GM23338 (cell line): Measurements from ENCODE around the gene HERPUD1. TPM values are rescaled to one million over a fixed set of nuclear protein-coding genes. Genes with fewer than 3 reads are reported as not detected.

ENCODE experiments used
- ATAC-seq: fragments of 200-7000 bp; cut with Tn5 transposase; 3 replicates; pipeline ENCODE4 v1.9.1; 2020
- DNase-seq: peaks from one replicate; pipeline ENCODE4 v3.0.0-alpha.2; 2015; ENCODE audit warnings: low spot score
- H2AFZ ChIP-seq: fragments of 200-600 bp; sonication (generic); 2 replicates; pipeline ENCODE4 v1.8.0; 2016; ENCODE audit warnings: antibody characterized with exemption, mild to moderate bottlenecking, moderate library complexity
- H3F3A ChIP-seq: fragments of 200-600 bp; sonication (generic); replicated peaks from 2 replicates; pipeline ENCODE4 v1.8.0; 2017; ENCODE audit warnings: antibody characterized with exemption, mixed run types, low read depth
- H3K27ac ChIP-seq: fragments of 200-600 bp; sonication (generic); 2 replicates; pipeline ENCODE4 v1.6.1; 2016; ENCODE audit warnings: low read depth
- H3K27me3 ChIP-seq: fragments of 200-600 bp; sonication (generic); 2 replicates; pipeline ENCODE4 v1.8.0; 2016; ENCODE audit warnings: mild to moderate bottlenecking, mixed run types, moderate library complexity; ENCODE audit not compliant: insufficient read depth
- H3K36me3 ChIP-seq: fragments of 200-600 bp; sonication (generic); 2 replicates; pipeline ENCODE4 v1.8.0; 2016; ENCODE audit warnings: mild to moderate bottlenecking; ENCODE audit not compliant: insufficient read depth
- H3K4me1 ChIP-seq: fragments of 200-600 bp; sonication (generic); 2 replicates; pipeline ENCODE4 v1.8.0; 2016; ENCODE audit warnings: mild to moderate bottlenecking, moderate library complexity; ENCODE audit not compliant: insufficient read depth
- H3K4me2 ChIP-seq: fragments of 200-600 bp; sonication (generic); 2 replicates; pipeline ENCODE4 v1.7.1; 2017; ENCODE audit warnings: mixed run types
- H3K4me3 ChIP-seq: fragments of 200-600 bp; sonication (generic); 2 replicates; pipeline ENCODE4 v1.6.1; 2016; ENCODE audit warnings: mixed run types
- H3K79me2 ChIP-seq: fragments of 200-600 bp; sonication (generic); replicated peaks from 2 replicates; pipeline ENCODE4 v1.8.0; 2017; ENCODE audit warnings: mild to moderate bottlenecking; ENCODE audit not compliant: insufficient read depth
- H3K9me2 ChIP-seq: fragments of 200-600 bp; sonication (generic); 2 replicates; pipeline ENCODE4 v1.8.0; 2017; ENCODE audit not compliant: insufficient read depth
- H4K20me1 ChIP-seq: fragments of 200-600 bp; sonication (generic); replicated peaks from 2 replicates; pipeline ENCODE4 v1.8.0; 2017; ENCODE audit warnings: mild to moderate bottlenecking; ENCODE audit not compliant: insufficient read depth
- H3K27ac Mint-ChIP-seq: 2 replicates; pipeline ENCODE4 v1.8.0; 2020; ENCODE audit warnings: inconsistent platforms, mild to moderate bottlenecking, moderate library complexity, mixed read lengths
- H3K27me3 Mint-ChIP-seq: 3 replicates; pipeline ENCODE4 v1.8.0; 2022; ENCODE audit warnings: low read depth, mild to moderate bottlenecking, moderate library complexity, mixed read lengths, inconsistent platforms; ENCODE audit not compliant: insufficient read depth, poor library complexity
- H3K36me3 Mint-ChIP-seq: 3 replicates; pipeline ENCODE4 v1.8.0; 2021; ENCODE audit warnings: low read depth, mild to moderate bottlenecking, inconsistent platforms, moderate library complexity, mixed read lengths
- H3K4me1 Mint-ChIP-seq: 3 replicates; pipeline ENCODE4 v1.8.0; 2020; ENCODE audit warnings: mild to moderate bottlenecking, inconsistent platforms, mixed read lengths
- H3K4me3 Mint-ChIP-seq: 3 replicates; pipeline ENCODE4 v1.8.0; 2021; ENCODE audit warnings: moderate library complexity, mild to moderate bottlenecking, inconsistent platforms, mixed read lengths
- H3K9me3 Mint-ChIP-seq: 3 replicates; pipeline ENCODE4 v1.8.0; 2020; ENCODE audit warnings: moderate library complexity, mild to moderate bottlenecking, inconsistent platforms, mixed read lengths
- CREB1 ChIP-seq: fragments of 250-450 bp; sonication (Bioruptor Pico); IDR thresholded peaks from 2 replicates; pipeline ENCODE4 v1.5.0; 2020; ENCODE audit warnings: low read depth, mild to moderate bottlenecking, moderate library complexity
- EZH2 ChIP-seq: fragments of 200-600 bp; sonication (generic); IDR thresholded peaks from one replicate; pipeline ENCODE4 v1.8.0; 2017; ENCODE audit warnings: antibody characterized with exemption, mild to moderate bottlenecking, low read depth; ENCODE audit not compliant: unreplicated experiment
- ZNF114 ChIP-seq: fragments of 250-450 bp; sonication (Bioruptor Pico); IDR thresholded peaks from 2 replicates; pipeline ENCODE4 v1.5.0; 2020; ENCODE audit warnings: mild to moderate bottlenecking, moderate library complexity
- ZNF331 ChIP-seq: fragments of 250-450 bp; sonication (Bioruptor Pico); IDR thresholded peaks from 2 replicates; pipeline ENCODE4 v1.5.0; 2020; ENCODE audit warnings: low read depth, mild to moderate bottlenecking, moderate library complexity
- polyA plus RNA-seq: library from polyadenylated mRNA; unstranded; fragments of >200 nt; fragmentation: Nextera tagmentation; extraction: Ambion mirVana; gene quantifications from 2 replicates; pipeline ENCODE4 v1.2.1, GENCODE V29; 2016
- total RNA-seq: library from RNA; depleted of rRNA; stranded (reverse); fragments of >200 nt; shearing (Covaris generic); gene quantifications from 2 replicates; pipeline ENCODE4 v1.2.3, GENCODE V29; 2014
- TF ChIP-seq, protein P1 (sequence below): IDR thresholded peaks from one replicate; pipeline ENCODE4 v1.6.1; 2018; ENCODE audit warnings: antibody characterized with exemption; ENCODE audit not compliant: unreplicated experiment
- TF ChIP-seq, protein P2 (sequence below): IDR thresholded peaks from 2 replicates; pipeline ENCODE4 v1.6.1; 2016; ENCODE audit warnings: antibody characterized with exemption

Gene HERPUD1
- total and polyA plus RNA-seq, 2 experiments from 2014 or later = 41.1 to 44.1 TPM

DNA sequence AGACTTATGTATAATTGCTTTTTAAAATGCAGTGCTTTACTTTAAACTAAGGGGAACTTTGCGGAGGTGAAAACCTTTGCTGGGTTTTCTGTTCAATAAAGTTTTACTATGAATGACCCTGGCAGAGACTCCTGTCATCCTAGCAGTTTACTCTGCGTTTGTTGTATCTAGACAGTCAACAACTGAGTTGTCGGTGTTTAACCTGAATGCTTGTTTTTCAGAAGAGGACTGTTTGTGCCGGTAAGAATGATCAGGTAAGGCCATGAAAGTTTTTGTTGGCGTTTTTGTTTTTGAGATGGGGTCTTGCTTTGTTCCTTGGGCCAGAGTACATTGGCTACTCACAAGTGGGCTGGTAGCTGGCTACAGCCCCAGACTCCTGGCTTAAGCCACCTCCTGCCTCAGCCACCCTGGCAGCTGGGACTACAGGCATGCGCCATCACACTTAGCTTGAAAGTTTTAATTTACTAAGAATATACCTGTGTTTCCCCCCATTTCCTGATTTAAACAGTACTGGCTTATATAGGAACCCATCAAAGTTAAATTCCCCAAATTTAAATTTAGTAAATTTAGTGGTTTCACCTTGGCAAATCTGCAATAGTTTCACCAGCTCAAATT, 11.9 kb downstream of the HERPUD1 start:
- Mint-ChIP-seq H3K27ac (no peak overlapping the region), H3K36me3 (peaks cover 60% of the 10 kb centered on the region), H3K4me3 (no peak overlapping the region), H3K4me1 (peaks cover 13% of the 10 kb centered on the region), H3K9me3 (no peaks in the 10 kb centered on the region), H3K27me3 (peaks cover 6% of the 10 kb centered on the region)
- peaks cover 43% of the 10 kb centered on the region for H3K36me3 ChIP-seq
- no peaks in the 10 kb centered on the region for H3K79me2 ChIP-seq
- no peak overlapping the region for H3K4me2 ChIP-seq
- peaks cover 5% of the 10 kb centered on the region; the same call in 1 of the 2 replicates for H4K20me1 ChIP-seq
- no peaks in the 10 kb centered on the region for H3F3A ChIP-seq
- no peak overlapping the region for H3K4me3 ChIP-seq
- TF ChIP-seq, protein P1, sequence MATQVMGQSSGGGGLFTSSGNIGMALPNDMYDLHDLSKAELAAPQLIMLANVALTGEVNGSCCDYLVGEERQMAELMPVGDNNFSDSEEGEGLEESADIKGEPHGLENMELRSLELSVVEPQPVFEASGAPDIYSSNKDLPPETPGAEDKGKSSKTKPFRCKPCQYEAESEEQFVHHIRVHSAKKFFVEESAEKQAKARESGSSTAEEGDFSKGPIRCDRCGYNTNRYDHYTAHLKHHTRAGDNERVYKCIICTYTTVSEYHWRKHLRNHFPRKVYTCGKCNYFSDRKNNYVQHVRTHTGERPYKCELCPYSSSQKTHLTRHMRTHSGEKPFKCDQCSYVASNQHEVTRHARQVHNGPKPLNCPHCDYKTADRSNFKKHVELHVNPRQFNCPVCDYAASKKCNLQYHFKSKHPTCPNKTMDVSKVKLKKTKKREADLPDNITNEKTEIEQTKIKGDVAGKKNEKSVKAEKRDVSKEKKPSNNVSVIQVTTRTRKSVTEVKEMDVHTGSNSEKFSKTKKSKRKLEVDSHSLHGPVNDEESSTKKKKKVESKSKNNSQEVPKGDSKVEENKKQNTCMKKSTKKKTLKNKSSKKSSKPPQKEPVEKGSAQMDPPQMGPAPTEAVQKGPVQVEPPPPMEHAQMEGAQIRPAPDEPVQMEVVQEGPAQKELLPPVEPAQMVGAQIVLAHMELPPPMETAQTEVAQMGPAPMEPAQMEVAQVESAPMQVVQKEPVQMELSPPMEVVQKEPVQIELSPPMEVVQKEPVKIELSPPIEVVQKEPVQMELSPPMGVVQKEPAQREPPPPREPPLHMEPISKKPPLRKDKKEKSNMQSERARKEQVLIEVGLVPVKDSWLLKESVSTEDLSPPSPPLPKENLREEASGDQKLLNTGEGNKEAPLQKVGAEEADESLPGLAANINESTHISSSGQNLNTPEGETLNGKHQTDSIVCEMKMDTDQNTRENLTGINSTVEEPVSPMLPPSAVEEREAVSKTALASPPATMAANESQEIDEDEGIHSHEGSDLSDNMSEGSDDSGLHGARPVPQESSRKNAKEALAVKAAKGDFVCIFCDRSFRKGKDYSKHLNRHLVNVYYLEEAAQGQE = no peak
- H3K9me2 ChIP-seq = no peaks in the 10 kb centered on the region
- no peak overlapping the region for H3K27ac ChIP-seq
- no peaks in the 10 kb centered on the region for H3K4me1 ChIP-seq
- no peaks in the 10 kb centered on the region for H3K27me3 ChIP-seq
- DNase-seq (no peak), ATAC-seq (no peak)
- no peak overlapping the region for H2AFZ ChIP-seq

DNA sequence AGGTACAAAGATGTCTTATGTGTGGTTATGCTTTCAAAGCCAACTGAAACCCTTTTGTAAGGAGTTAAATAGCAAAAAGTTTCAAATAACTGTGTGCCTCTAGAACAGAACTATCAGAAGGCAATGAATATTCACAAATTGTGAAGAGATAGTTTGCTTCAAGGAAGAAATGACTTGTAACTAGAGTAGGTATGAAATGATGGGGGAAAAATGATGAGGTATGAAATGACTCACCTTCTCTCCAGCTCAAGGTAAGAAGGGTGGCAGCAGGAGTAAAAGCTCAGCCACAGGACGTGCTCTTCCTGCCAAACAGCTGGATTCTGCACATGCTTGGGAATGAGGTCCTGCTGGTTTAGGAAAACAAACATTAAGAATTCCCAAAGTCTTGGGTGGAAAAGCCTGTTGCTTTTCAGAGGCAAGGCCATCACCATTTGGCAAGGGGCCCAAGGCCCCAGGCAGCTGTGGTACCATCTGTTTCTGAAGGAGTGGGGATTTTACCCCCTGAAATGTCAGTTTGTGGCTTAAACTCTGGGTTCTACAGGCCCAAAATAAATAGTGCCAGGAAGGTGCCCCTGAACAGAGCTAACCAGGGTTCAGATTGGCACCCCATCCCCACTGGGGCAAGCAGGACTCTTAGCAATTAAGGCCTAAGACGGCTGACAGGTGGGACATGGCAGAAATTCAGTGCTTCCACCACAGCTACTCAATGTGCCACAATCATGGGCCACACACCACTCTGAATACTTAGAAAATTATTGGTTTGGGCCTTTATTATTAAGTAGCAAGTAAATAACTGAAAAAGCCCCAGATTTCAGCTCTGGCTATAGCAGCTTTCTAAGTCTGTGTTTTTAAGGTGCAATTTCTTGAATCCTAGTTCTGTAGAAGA, 13.3 kb downstream of the HERPUD1 start:
- Histone ChIP-seq H3K27me3 (no peaks in the 10 kb centered on the region), H4K20me1 (peaks cover 5% of the 10 kb centered on the region; the same call in 1 of the 2 replicates), H3K79me2 (no peaks in the 10 kb centered on the region), H3K4me3 (no peak overlapping the region), H3F3A (no peaks in the 10 kb centered on the region), H3K9me2 (no peaks in the 10 kb centered on the region), H3K4me1 (no peaks in the 10 kb centered on the region), H2AFZ (no peak overlapping the region), H3K27ac (peak overlapping the region; percentile 21; the same call in 1 of the 2 replicates), H3K36me3 (peaks cover 32% of the 10 kb centered on the region), H3K4me2 (no peak overlapping the region)
- H3K27me3 Mint-ChIP-seq = peaks cover 8% of the 10 kb centered on the region
- no peak for DNase-seq
- peaks cover 13% of the 10 kb centered on the region for H3K4me1 Mint-ChIP-seq
- peaks cover 47% of the 10 kb centered on the region for H3K36me3 Mint-ChIP-seq
- H3K4me3 Mint-ChIP-seq = no peak overlapping the region
- H3K9me3 Mint-ChIP-seq = no peaks in the 10 kb centered on the region
- no peak overlapping the region for H3K27ac Mint-ChIP-seq
- no peak for ATAC-seq
- TF ChIP-seq ZNF331 = no peak
- no peak for TF ChIP-seq EZH2
- no peak for TF ChIP-seq CREB1 (CRISPR knock-in tag)
- TF ChIP-seq, protein P2, sequence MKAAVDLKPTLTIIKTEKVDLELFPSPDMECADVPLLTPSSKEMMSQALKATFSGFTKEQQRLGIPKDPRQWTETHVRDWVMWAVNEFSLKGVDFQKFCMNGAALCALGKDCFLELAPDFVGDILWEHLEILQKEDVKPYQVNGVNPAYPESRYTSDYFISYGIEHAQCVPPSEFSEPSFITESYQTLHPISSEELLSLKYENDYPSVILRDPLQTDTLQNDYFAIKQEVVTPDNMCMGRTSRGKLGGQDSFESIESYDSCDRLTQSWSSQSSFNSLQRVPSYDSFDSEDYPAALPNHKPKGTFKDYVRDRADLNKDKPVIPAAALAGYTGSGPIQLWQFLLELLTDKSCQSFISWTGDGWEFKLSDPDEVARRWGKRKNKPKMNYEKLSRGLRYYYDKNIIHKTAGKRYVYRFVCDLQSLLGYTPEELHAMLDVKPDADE = no peak
- TF ChIP-seq ZNF114 (CRISPR knock-in tag) = no peak
- TF ChIP-seq, protein P1 = no peak
